Measurements from ENCODE around the gene SLCO3A1.

SLCO3A1 gene

DNA sequence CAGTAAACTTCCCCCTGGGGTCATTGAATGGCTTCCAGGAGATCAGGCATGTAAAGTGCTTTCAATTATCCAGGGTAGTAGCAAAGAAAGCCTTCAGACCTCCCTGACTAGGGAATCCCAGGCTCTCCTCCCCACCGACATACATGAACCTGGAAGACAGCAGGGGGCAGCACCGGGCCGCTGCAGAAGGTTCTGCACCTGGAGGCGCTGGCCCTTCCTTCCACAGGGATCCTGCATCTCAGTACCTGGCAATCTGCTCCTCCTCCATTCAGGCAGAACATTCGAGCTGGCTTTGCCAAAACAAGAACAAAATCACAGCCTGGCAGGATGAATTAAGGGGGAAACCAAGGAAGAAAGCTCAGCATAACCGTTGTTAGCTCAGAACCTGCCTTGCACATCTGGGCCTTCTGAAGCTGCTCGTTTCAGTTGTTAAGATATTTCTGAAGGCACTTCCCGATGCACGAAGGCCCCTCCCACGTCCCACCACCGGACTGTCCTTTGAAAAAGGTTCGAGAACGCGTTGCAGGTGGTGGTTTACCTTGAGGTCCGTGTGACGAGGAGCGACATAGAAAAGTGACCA, 237.7 kb downstream of the SLCO3A1 start:
- TF ChIP-seq, protein P1, sequence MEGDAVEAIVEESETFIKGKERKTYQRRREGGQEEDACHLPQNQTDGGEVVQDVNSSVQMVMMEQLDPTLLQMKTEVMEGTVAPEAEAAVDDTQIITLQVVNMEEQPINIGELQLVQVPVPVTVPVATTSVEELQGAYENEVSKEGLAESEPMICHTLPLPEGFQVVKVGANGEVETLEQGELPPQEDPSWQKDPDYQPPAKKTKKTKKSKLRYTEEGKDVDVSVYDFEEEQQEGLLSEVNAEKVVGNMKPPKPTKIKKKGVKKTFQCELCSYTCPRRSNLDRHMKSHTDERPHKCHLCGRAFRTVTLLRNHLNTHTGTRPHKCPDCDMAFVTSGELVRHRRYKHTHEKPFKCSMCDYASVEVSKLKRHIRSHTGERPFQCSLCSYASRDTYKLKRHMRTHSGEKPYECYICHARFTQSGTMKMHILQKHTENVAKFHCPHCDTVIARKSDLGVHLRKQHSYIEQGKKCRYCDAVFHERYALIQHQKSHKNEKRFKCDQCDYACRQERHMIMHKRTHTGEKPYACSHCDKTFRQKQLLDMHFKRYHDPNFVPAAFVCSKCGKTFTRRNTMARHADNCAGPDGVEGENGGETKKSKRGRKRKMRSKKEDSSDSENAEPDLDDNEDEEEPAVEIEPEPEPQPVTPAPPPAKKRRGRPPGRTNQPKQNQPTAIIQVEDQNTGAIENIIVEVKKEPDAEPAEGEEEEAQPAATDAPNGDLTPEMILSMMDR (IDR thresholded peaks at IDR 0.05; ENCODE audit: low read depth, low read length, missing control alignments): peak; percentile 67

DNA sequence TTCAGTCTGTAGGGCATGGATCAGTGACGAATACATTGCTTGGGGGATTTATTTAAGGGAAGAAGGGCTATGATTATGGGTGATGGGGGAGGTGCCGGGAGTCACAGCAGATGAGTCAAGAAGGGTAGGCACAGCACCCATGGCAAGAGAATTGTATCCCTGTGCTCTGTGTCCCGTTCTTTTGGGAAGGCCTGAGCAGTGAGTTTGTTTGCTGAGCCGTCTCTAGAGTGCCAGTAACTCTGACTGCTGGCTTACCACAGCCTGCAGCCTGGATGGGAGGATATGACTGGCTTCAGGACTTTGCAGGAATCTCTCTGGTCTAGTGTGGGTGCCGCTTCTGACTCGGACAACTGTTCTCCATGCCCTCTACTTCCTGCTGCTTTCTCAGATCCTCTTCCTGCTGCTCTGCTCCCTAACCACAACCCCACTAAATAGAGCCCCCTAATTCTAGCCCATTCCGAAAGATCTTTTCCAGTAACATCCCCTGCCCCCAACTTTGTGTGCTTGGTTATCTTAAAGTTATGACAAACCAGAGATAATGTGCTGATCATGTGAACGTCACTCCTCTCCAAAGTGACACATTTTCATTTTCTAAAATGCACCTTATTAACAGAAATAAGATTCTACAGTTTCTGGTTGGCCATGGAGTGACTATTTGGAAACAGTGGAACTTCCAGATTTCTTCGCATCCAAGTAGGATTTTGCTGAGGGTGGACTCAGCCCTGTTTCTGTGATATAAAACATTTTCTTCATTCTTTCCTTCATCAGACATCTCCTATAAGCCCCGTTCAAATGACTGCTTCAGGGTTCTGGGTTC, 239.0 kb downstream of the SLCO3A1 start:
- no peak for DNase-seq (ENCODE audit: low read depth)

More for the DNA sequence above, 237.7 kb downstream of the SLCO3A1 start:
- H3K4me3 ChIP-seq (ENCODE audit: low read depth, low read length): no peak overlapping the region
- no peak for DNase-seq (ENCODE audit: low read depth)

GRCh38 chr15:92095693-92096092, 242.2 kb downstream of the SLCO3A1 start:
- peak; percentile 40 for DNase-seq (ENCODE audit: low read depth)
- H3K4me3 ChIP-seq (ENCODE audit: low read depth, low read length): no peak overlapping the region
- TF ChIP-seq, protein P1 (IDR thresholded peaks at IDR 0.05; ENCODE audit: low read depth, low read length, missing control alignments): no peak

More for the DNA sequence above, 239.0 kb downstream of the SLCO3A1 start:
- TF ChIP-seq, protein P1 (IDR thresholded peaks at IDR 0.05; ENCODE audit: low read depth, low read length, missing control alignments): no peak
- H3K4me3 ChIP-seq (ENCODE audit: low read depth, low read length): no peak overlapping the region

DNA sequence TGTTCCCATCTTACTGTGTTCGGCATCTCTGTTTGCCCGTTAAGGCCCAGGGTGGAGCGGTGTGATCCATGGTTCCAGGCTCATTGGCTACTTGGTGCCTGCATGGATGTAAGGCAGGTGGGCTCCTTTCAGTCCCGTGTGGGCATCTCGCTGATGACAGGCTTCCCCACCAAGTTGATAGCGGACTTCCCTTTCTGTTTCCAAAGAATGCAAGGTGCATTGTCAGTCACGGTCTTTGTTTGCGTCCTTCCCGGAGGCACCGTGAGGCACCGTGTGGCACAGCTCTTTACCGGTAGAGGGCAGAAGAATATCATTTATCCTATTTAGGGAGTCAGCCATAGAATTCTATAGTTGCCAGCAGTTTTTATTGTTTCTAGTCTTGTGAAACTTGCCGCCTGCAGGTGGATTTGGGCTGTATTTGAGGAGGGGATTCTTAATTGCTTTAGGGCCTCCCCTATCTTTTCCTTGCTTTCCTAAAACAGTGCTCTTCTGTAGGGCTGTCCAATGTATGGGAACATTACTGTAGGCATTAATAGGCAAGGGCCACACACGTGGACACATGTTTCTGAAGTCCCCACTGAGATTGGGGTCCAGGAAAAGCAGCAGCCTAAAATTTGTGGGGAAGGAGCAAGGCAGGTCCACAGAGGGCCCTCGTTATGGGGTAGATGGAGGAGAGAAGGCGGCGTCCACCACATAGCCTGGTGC, 244.1 kb downstream of the SLCO3A1 start:
- no peak overlapping the region for H3K4me3 ChIP-seq (ENCODE audit: low read depth, low read length)
- DNase-seq (ENCODE audit: low read depth): no peak
- TF ChIP-seq, protein P1 (IDR thresholded peaks at IDR 0.05; ENCODE audit: low read depth, low read length, missing control alignments): peak; percentile 75

DNA sequence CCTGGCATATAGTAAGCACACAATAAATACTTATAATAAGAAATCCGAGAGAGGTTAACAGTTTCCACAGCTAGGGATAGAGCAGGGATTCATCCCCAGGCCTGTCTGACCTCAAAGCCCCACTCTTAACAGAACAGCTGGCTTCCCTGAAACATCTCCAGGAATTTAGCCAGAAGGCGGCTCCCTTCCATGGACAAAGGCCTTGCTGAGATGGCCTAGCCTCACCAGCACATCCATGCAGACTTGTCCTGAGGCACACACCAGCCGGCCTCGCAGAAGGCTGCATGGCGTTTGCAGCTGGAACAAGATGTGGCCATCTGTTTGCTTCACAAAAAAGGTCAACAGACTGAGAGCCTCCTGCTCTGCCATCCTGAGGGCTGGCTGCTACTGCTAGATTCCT, 245.4 kb downstream of the SLCO3A1 start:
- TF ChIP-seq, protein P1 (IDR thresholded peaks at IDR 0.05; ENCODE audit: low read depth, low read length, missing control alignments): no peak
- no peak for DNase-seq (ENCODE audit: low read depth)

GRCh38 chr15:92100301-92100700, 246.8 kb downstream of the SLCO3A1 start:
- no peak overlapping the region for H3K4me3 ChIP-seq (ENCODE audit: low read depth, low read length)
- no peak for DNase-seq (ENCODE audit: low read depth)
- TF ChIP-seq, protein P1 (IDR thresholded peaks at IDR 0.05; ENCODE audit: low read depth, low read length, missing control alignments): no peak

More for the DNA sequence above, 245.4 kb downstream of the SLCO3A1 start:
- H3K4me3 ChIP-seq (ENCODE audit: low read depth, low read length): no peak overlapping the region
